IPS DF 4.7 (cell line): ENCODE measurements around the gene PRKD1.

ENCODE experiments used
- DNase-seq: peaks from one replicate; pipeline ENCODE4 v3.0.0-alpha.2; 2013; ENCODE audit warnings: low spot score; ENCODE audit errors: extremely low read depth

The PRKD1 gene

GRCh38 chr14:29618323-29619067, 309.2 kb downstream of the PRKD1 start:
- DNase-seq = no peak

DNA sequence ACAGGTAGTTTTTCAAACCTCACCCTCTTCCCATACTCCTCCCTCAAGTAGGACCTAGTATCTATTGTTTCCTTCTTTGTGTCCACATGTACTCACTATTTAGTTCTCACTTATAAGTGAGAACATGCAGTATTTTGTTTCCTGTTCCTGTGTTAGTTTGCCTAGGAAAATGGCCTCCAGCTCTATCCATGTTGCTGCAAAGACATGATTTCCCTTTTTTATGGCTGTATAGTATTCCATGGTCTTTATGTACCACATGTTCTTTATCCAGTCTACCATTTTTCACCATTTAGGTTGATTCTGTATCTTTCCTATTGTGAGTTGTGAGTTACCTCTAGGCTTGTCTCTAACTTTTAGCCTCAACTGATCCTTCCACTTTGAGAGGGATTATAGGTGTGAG, 310.7 kb downstream of the PRKD1 start:
- DNase-seq = no peak

DNA sequence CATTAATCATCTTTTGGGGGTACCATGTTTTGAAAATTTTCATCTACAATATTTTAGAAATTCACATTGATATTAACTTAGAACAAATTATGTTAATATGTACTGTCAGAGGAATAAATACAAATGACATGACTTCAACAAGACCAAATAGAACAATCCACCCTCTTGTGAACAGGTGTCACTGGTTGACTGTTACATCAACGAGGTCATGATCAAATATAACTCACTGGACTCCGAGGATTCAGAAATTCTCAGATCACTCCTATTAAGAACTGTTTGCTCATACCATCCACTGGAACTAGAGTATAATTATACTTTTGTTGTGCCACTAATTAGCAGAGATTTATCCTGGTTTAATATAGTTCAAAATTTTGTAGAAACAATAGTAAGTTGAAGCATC, 318.8 kb downstream of the PRKD1 start:
- no peak for DNase-seq

DNA sequence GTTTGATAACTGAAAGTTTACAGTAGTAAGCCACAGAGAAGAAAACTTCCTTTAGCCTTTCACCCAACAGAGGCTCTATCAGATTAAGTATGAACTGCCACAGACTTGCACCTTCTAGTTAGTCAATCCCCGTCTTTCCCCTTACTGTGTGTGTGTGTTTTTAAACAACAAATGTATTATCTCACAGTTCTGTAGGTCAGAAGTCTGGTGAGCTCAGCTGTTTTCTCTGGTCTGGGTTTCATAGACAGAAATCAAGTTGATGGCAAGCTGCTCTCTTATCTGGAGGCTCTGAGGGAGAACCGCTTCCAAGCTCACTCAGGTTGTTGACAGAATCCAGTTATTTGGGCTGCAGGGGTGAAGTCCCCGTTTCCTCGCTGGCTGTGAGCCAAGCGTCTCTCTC, 320.5 kb downstream of the PRKD1 start:
- DNase-seq = no peak

DNA sequence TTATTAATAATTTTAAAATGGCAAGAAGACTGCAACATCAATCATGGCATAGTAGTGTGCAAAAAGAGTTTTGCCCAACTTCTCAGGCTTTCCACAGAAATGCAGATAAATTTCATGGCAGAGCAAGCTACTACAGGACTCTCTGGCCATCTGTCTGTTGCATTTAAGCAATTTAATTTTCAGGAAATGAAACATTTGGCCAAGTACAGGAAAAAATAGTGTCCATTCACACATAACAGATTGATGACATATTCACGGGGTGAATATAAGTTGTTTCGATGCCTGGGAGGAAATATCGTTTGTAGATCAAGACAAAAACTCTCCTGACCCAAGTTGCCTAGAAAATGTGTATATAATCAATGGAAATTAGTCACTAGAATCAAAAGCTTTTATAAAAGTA, 324.0 kb downstream of the PRKD1 start:
- no peak for DNase-seq

DNA sequence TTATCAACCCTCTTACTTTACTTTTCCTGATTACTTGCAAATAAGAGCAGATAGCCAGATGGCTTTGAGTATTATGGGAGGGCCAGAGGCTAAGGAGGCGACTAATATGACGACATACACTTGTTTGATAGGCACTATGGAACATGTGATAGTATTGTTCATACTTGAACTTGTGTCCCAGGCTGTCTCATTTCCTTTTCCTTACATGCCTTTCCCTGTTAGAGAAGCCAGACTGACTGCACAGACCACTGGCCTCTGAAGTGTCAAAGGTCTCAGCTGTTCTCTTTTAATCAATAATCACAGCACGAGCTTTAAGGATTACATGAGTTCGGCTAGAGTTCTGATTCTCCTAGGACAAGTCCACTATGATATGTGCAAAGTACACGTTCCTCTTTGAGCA, 326.0 kb downstream of the PRKD1 start:
- DNase-seq = no peak

DNA sequence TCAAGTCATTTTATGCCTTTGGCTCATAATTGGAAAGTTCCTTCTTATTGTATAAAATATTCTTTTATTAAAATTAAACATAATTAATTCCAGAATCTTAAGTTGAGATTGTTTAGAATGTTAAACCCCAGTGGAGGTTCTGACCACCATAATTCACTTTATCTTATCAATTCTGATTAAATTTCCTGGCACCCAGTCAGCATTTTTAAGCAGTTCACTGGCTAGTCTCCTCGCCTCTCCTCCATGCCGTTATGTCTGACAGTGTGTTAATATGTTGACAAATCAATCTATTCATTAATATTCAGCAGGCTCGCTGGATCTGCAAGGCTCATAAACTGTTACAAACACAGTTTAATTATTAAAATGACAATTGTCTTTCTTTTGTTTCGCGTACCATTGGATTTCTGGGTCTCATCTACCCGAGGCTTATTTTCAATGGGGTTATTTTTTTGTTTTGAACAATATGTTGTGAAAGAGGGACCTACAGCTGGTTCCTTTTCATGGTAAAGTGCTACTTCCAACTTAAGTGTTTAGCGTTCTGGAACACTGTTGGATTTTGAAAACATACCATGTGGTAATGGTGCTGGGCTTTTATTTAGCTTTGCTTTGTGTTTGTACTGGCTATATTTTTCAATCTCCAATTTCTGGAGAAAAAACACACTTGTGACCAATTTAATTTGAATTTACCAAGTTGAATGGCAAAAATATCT, 339.7 kb downstream of the PRKD1 start:
- DNase-seq = no peak

DNA sequence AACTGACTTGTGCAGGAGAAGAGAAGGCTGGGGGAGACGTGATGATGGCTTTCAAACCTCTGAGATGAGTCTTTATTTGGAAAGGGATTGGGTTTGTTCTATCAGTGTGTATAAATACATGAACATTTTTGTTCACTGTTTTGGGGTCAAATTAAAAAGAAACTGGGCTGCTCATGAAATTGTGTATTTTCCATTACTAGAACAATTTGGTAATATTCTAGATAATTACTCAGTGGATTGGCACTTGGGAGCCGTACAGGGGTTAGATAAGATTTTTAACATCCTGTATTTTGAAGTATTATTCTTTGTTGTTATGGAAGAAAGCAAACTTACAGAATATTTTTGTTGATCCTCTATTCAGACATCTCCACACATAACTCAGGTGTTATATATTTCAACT, 340.6 kb downstream of the PRKD1 start:
- DNase-seq = no peak

DNA sequence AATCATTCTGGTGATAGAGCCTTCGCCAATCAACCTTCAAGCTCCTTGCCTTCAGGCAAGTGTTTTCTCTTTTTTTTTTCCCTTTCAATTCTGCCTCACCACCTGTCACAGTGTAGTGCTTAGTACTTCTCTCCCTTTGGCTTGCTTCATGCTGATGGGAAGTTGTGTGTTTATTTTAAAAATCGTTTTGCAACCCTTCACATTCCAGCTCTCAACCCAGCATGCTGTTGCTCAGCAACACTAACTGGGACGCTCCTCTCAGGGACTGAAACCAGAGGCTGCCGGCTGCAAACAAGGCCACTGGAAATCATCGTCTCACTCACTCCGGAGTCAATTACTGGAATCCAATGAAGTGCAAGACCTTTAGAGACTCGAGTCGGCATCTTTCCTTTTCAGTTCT, 342.7 kb downstream of the PRKD1 start:
- DNase-seq = no peak

GRCh38 chr14:29580763-29581162, 346.9 kb downstream of the PRKD1 start:
- no peak for DNase-seq

GRCh38 chr14:29579838-29580237, 347.8 kb downstream of the PRKD1 start:
- DNase-seq = no peak

GRCh38 chr14:29576927-29577326, 350.7 kb downstream of the PRKD1 start:
- DNase-seq = no peak

DNA sequence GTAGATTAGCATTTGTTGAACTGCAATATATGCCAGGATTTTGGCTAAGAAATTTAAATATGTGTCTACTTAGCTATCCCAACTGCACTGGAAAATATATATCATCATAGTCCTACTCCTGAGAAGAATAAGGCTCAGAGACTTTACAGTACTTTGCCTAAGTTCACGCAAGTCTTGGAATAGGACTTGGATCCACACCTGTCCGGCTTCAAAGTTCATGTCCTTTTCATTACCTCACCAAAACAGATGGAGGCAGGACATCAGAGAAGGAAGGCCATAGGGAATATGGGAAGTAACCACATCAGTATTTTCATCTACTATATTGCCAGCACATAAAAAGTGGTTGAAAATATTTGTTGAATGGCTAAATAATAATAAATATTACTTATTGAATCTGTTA, 358.5 kb downstream of the PRKD1 start:
- no peak for DNase-seq

DNA sequence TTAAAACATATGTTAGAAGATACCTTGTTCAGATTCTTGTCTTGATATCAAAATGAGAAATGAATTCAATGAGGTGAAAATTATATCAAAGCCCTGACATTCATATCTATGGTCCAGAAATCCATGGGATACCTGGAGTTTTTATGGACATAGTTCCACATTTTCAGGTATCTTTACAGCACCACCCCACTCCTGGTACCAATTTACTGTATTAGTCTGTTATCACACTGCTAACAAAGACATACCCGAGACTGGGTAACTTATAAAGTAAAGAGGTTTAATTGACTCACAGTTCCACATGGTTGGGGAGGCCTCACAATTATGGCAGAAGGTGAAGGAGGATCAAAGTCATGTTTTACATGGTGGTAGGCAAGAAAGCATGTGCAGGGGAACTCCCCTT, 361.5 kb downstream of the PRKD1 start:
- DNase-seq = no peak

GRCh38 chr14:29558516-29558915, 369.1 kb downstream of the PRKD1 start:
- DNase-seq = no peak

- DNase-seq = no peak
These were observed 373.3 kb downstream of the PRKD1 start for GRCh38 chr14:29554335-29554734.

DNA sequence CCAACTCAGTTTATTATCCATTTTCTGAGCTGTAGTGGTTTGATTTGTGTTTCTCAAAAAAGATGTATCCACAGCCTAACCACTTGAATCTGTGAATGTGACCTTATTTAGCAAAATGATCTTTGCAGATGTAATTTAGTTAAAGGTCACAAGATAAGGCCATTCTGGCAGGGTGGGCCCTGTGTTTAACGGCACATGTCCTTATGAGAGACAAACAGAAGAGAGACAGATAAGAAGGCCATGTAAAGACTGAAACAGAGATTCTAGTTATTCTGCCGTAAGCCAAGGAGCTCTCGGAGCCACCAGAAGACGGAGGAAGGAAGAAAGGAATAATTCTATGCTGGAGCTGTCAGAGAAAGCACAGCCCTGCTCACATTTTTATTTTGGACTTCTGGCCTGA, 374.2 kb downstream of the PRKD1 start:
- DNase-seq = no peak

- peak; percentile 56 for DNase-seq
These were observed 378.7 kb downstream of the PRKD1 start for GRCh38 chr14:29548948-29549370.

- DNase-seq = no peak
These were observed 381.9 kb downstream of the PRKD1 start for GRCh38 chr14:29545714-29546113.

- DNase-seq = no peak
These were observed 390.6 kb downstream of the PRKD1 start for GRCh38 chr14:29536886-29537511.

GRCh38 chr14:29529418-29529817, 398.2 kb downstream of the PRKD1 start:
- no peak for DNase-seq

GRCh38 chr14:29528889-29529288, 398.8 kb downstream of the PRKD1 start:
- DNase-seq = no peak

DNA sequence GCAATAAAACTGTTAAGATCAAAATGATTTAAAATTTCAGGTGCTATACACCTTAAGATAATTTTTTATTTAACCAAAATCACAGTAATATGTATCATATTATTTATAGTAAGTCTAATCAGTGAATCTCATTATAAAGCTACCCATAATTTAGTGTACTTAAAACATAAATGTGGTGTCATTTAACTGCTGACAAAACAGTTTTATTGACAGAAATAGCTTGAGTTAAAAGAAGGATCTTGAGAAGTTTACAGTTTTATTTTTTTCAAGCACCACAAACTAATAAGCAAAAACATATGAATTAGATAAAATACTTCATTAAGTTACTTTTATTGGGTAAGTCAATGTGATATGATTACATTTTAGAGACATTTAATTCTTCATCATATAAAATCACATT, 400.4 kb downstream of the PRKD1 start:
- no peak for DNase-seq
